Adrenal gland (tissue), 12 donors: ENCODE results near the gene SBNO2. TPM values are rescaled to one million over a fixed set of nuclear protein-coding genes. Genes with fewer than 3 reads are reported as not detected.

Experiments used
- DNase-seq, 7 donors: peaks; one replicate each; pipeline ENCODE4 v3.0.0-alpha.2; 2019 to 2020
- H3K27ac ChIP-seq, 5 donors: fragments of 200-600 bp; sonication (generic) in 4 of 5; 1 replicate in 3 of 5; 2 replicates in 2 of 5; pipeline versions ENCODE4 v1.5.1 to v1.8.0; 2016 to 2020; ENCODE audit warnings: mild to moderate bottlenecking in 1 of 5
- H3K27me3 ChIP-seq: fragments of 200-600 bp; 2 replicates; pipeline ENCODE4 v1.8.0; 2021
- H3K36me3 ChIP-seq, 2 donors: fragments of 200-600 bp; replicated peaks in 1 of 2; 1 replicate in 1 of 2; 2 replicates in 1 of 2; pipeline versions ENCODE4 v1.5.1 to v1.8.0; 2018 to 2022
- H3K4me1 ChIP-seq, 2 donors: fragments of 200-600 bp; replicated peaks in 1 of 2; 1 replicate in 1 of 2; 2 replicates in 1 of 2; pipeline versions ENCODE4 v1.5.1 to v1.8.0; 2018 to 2021
- H3K4me3 ChIP-seq, 4 donors: fragments of 200-600 bp; sonication (generic) in 3 of 4; one replicate each; pipeline ENCODE4 v1.5.1; 2016 to 2018
- H3K9me3 ChIP-seq, 3 donors: fragments of 200-600 bp; sonication (generic) in 1 of 3; replicated peaks in 1 of 3; 1 replicate in 2 of 3; 2 replicates in 1 of 3; pipeline versions ENCODE4 v1.5.1 to v1.8.0; 2016 to 2021
- POLR2A ChIP-seq, 2 donors: fragments of 450-650 bp; IDR thresholded peaks; one replicate each; pipeline ENCODE4 v1.6.1; 2017; ENCODE audit warnings: antibody characterized with exemption in 2 of 2, mild to moderate bottlenecking in 2 of 2, moderate library complexity in 1 of 2
- WGBS, 4 donors: extraction: QIAGEN DNeasy Blood & Tissue Kit in 2 of 4; methylation state at CpG; one replicate each; pipeline versions ENCODE4 v1.1.5 to v1.1.7; 2013 to 2017; 5-methylcytosine and 5-hydroxymethylcytosine counted together
- intact Hi-C, 2 donors: fragments of 100-400 bp; cut with DNase I; formaldehyde crosslinking; loops; one replicate each; pipeline versions ENCODE4 v1.14.1 to v1.15.0; 2022 to 2023
- polyA plus RNA-seq, 3 donors: library from polyadenylated mRNA; stranded (reverse); fragments of 200-250 nt in 2 of 3; fragments of 350-450 nt in 1 of 3; fragmentation: Illumina TruSeq in 1 of 3; extraction: RNeasy Lipid Tissue Mini Kit (QIAGEN cat#74804) in 1 of 3; gene quantifications; one replicate each; pipeline ENCODE4 v1.2.3, GENCODE V29; 2013 to 2014
- total RNA-seq, 9 donors: library from RNA; depleted of rRNA in 4 of 9; stranded (reverse); fragments of >200 nt in 4 of 9; fragments of 120-200 nt in 1 of 9; fragmentation: NEBNext Ultra II Directional in 1 of 9; extraction: Animal tissue kit (Norgen Biotek cat#: 25700) in 1 of 9; gene quantifications; one replicate each; pipeline versions ENCODE4 v1.1.0 to v1.2.4, GENCODE V29; 2013 to 2023
- TF ChIP-seq, protein P1 (sequence below), 6 experiments: fragments of 450-650 bp in 4 of 6; fragments of 200-600 bp in 2 of 6; sonication (generic) in 1 of 6; IDR thresholded peaks; 1 replicate in 5 of 6; 2 replicates in 1 of 6; pipeline versions ENCODE4 v1.5.1 to v1.8.0; 2016 to 2021; ENCODE audit warnings: antibody characterized with exemption in 6 of 6, mild to moderate bottlenecking in 2 of 6, moderate library complexity in 1 of 6
- donor health status: healthy with polysubstance abuse.
- donor health status: Bipolar disorder and iron deficiency.
- donor health status: DM: yes; HTN: yes; CAD: no.
- donor health status: DM: no; HTN: no; CAD: no.
- donor health status: DM: no; HTN: no; CAD: no.
- donor health status: DM: yes; HTN: yes; CAD: no.

The SBNO2 gene
- total and polyA plus RNA-seq, 12 donors, result 13.6 to 176 (median 74.7) TPM

GRCh38 chr19:1106841-1107660 lies 67.0 kb downstream of the SBNO2 start:
- Histone ChIP-seq H3K27ac (peak overlapping the region in 3 of 5 donors; percentile 7 to 62 (median 52)), H3K9me3 (no peaks in the 10 kb centered on the region), H3K4me1 (peaks cover 32 to 39% of the 10 kb centered on the region in 2 donors), H3K36me3 (peaks cover 0 to 54% of the 10 kb centered on the region in 2 donors), H3K4me3 (no peak overlapping the region), H3K27me3 (no peaks in the 10 kb centered on the region)
- TF ChIP-seq, protein P1, sequence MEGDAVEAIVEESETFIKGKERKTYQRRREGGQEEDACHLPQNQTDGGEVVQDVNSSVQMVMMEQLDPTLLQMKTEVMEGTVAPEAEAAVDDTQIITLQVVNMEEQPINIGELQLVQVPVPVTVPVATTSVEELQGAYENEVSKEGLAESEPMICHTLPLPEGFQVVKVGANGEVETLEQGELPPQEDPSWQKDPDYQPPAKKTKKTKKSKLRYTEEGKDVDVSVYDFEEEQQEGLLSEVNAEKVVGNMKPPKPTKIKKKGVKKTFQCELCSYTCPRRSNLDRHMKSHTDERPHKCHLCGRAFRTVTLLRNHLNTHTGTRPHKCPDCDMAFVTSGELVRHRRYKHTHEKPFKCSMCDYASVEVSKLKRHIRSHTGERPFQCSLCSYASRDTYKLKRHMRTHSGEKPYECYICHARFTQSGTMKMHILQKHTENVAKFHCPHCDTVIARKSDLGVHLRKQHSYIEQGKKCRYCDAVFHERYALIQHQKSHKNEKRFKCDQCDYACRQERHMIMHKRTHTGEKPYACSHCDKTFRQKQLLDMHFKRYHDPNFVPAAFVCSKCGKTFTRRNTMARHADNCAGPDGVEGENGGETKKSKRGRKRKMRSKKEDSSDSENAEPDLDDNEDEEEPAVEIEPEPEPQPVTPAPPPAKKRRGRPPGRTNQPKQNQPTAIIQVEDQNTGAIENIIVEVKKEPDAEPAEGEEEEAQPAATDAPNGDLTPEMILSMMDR (IDR thresholded peaks at IDR 0.05), result peak in 1 of 6 experiments; percentile 28
- no peak for TF ChIP-seq POLR2A (IDR thresholded peaks at IDR 0.05)
- DNase-seq, result peak in 1 of 7 donors; percentile 46
- 40 to 62% (median 57%) methylated on average over 4 to 17 of the region's 17 CpGs for WGBS, 4 donors
- intact Hi-C loops, result no loop called here

- TF ChIP-seq POLR2A (IDR thresholded peaks at IDR 0.05), result no peak
- TF ChIP-seq, protein P1 (IDR thresholded peaks at IDR 0.05), result peak in 1 of 6 experiments; percentile 16
- WGBS, 4 donors, result 82 to 93% (median 86%) methylated on average over 10 to 32 of the region's 32 CpGs
- peaks cover 36 to 37% of the 10 kb centered on the region in 2 donors for H3K4me1 ChIP-seq
- H3K4me3 ChIP-seq, result no peak overlapping the region
- intact Hi-C loops, result no loop called here
- no peaks in the 10 kb centered on the region for H3K27me3 ChIP-seq
- peaks cover 0 to 49% of the 10 kb centered on the region in 2 donors for H3K36me3 ChIP-seq
- H3K9me3 ChIP-seq, result no peaks in the 10 kb centered on the region
- peak in 1 of 7 donors; percentile 52 for DNase-seq
- H3K27ac ChIP-seq, result peak overlapping the region in 3 of 5 donors; percentile 62 to 99 (median 98)
Measured at GRCh38 chr19:1105873-1106840, 67.9 kb downstream of the SBNO2 start.

DNA sequence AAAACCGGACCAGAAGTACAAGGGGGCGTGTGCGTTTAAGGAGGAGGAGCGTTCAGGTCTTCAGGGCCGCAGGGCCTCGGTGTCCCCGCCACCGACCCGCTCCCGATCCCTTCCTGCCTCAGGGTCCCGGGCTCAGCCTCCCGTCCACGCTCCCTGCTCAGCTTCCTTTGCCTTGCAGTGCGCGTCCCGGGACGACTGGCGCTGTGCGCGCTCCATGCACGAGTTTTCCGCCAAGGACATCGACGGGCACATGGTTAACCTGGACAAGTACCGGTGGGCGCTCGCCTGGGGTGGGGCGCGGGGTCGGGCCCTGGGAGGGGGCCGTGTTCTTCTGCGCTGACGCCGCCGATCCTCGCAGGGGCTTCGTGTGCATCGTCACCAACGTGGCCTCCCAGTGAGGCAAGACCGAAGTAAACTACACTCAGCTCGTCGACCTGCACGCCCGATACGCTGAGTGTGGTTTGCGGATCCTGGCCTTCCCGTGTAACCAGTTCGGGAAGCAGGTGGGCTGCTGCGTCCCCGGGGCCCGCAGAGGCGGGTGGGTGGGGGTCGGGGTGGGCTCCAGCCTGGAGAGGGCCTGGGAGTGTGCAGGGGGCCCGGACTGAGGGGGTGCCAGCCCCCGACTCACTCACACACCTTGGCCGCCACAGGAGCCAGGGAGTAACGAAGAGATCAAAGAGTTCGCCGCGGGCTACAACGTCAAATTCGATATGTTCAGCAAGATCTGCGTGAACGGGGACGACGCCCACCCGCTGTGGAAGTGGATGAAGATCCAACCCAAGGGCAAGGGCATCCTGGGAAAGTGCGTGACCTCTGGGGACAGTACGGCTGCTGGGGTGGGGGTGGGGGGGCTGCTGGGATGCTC lies 68.8 kb downstream of the SBNO2 start:
- peak; percentile 67 to 78 (median 70) for DNase-seq
- TF ChIP-seq, protein P1 (IDR thresholded peaks at IDR 0.05), result no peak
- no peak for TF ChIP-seq POLR2A (IDR thresholded peaks at IDR 0.05)
- intact Hi-C loops, result no loop called here
- Histone ChIP-seq H3K27ac (peak overlapping the region; percentile 97 to 99 (median 99)), H3K27me3 (no peaks in the 10 kb centered on the region), H3K9me3 (no peaks in the 10 kb centered on the region), H3K4me3 (peak overlapping the region in 3 of 4 donors; percentile 37 to 84 (median 64)), H3K4me1 (peaks cover 32 to 38% of the 10 kb centered on the region in 2 donors), H3K36me3 (peaks cover 0 to 42% of the 10 kb centered on the region in 2 donors)
- WGBS, 4 donors, result 20 to 54% (median 37%) methylated on average over 22 to 69 of the region's 69 CpGs
